PC-3 (cell line): Measurements from ENCODE around the gene UBAC2.

Experiments used
- CTCF ChIP-seq: fragments of 300-600 bp; sonication (generic); conservative IDR thresholded peaks from 2 replicates; pipeline ENCODE4 v1.5.1; 2017; ENCODE audit warnings: antibody characterized with exemption, low read depth, mild to moderate bottlenecking, low read length
- EZH2 ChIP-seq: fragments of 300-600 bp; sonication (generic); IDR thresholded peaks from one replicate; pipeline ENCODE4 v1.6.1; 2017; ENCODE audit warnings: antibody characterized with exemption, mild to moderate bottlenecking, low read length; ENCODE audit not compliant: unreplicated experiment

- no peak for TF ChIP-seq EZH2
- no peak for TF ChIP-seq CTCF
These were observed 26.0 kb upstream of the UBAC2 start for GRCh38 chr13:99174533-99175100.
